ENCODE results near the gene SLC22A5.
"Not testable (repeated sequence)": the region's sequence is repeated elsewhere in the genome, so short reads cannot be mapped to it uniquely, and the experiment has no call there.

The SLC22A5 gene

GRCh38 chr5:132427281-132428146 lies 58.0 kb downstream of the SLC22A5 start:
- peak; percentile 55 for DNase-seq (ENCODE audit: low read depth)

GRCh38 chr5:132428147-132428482 lies 58.6 kb downstream of the SLC22A5 start:
- no peak for DNase-seq (ENCODE audit: low read depth)

GRCh38 chr5:132428484-132429462 lies 59.3 kb downstream of the SLC22A5 start:
- no peak for DNase-seq (ENCODE audit: low read depth)

GRCh38 chr5:132429463-132430440 lies 60.2 kb downstream of the SLC22A5 start:
- no peak for DNase-seq (ENCODE audit: low read depth)

- no peak for DNase-seq (ENCODE audit: low read depth)
Measured at GRCh38 chr5:132430746-132431145, 61.2 kb downstream of the SLC22A5 start.

- no peak for DNase-seq (ENCODE audit: low read depth)
Measured at GRCh38 chr5:132431632-132432031, 62.1 kb downstream of the SLC22A5 start.

- no peak for DNase-seq (ENCODE audit: low read depth)
Measured at GRCh38 chr5:132433141-132433540, 63.6 kb downstream of the SLC22A5 start.

GRCh38 chr5:132434416-132435286 lies 65.1 kb downstream of the SLC22A5 start:
- no peak for DNase-seq (ENCODE audit: low read depth)

- DNase-seq (ENCODE audit: low read depth), result no peak
Measured at GRCh38 chr5:132435447-132435846, 65.9 kb downstream of the SLC22A5 start.

- no peak for DNase-seq (ENCODE audit: low read depth)
Measured at GRCh38 chr5:132435886-132436285, 66.4 kb downstream of the SLC22A5 start.

- DNase-seq (ENCODE audit: low read depth), result no peak
Measured at GRCh38 chr5:132436936-132437335, 67.4 kb downstream of the SLC22A5 start.

GRCh38 chr5:132437604-132438266 lies 68.2 kb downstream of the SLC22A5 start:
- peak; percentile 39 for DNase-seq (ENCODE audit: low read depth)

GRCh38 chr5:132438267-132438645 lies 68.7 kb downstream of the SLC22A5 start:
- DNase-seq (ENCODE audit: low read depth), result not testable (repeated sequence)

- DNase-seq (ENCODE audit: low read depth), result no peak
Measured at GRCh38 chr5:132438917-132439316, 69.4 kb downstream of the SLC22A5 start.

GRCh38 chr5:132439521-132440089 lies 70.1 kb downstream of the SLC22A5 start:
- DNase-seq (ENCODE audit: low read depth), result no peak

- no peak for DNase-seq (ENCODE audit: low read depth)
Measured at GRCh38 chr5:132444061-132444460, 74.6 kb downstream of the SLC22A5 start.

Measured in T follicular helper cell (primary cell).